Left ventricle myocardium inferior (tissue), 1 donor: Measurements from ENCODE around the gene SPRR3. TPM values are rescaled to one million over a fixed set of nuclear protein-coding genes. Genes with fewer than 3 reads are reported as not detected.

ENCODE experiments used
- DNase-seq: peaks from one replicate; pipeline ENCODE4 v3.0.0-alpha.2; 2020
- H3K27ac ChIP-seq: fragments of 200-600 bp; replicated peaks from 2 replicates; pipeline ENCODE4 v1.8.0; 2021
- H3K27me3 ChIP-seq: fragments of 200-600 bp; 2 replicates; pipeline ENCODE4 v1.8.0; 2021; ENCODE audit warnings: low read depth
- H3K36me3 ChIP-seq: fragments of 200-600 bp; 2 replicates; pipeline ENCODE4 v1.8.0; 2021
- H3K4me1 ChIP-seq: fragments of 200-600 bp; 2 replicates; pipeline ENCODE4 v1.8.0; 2021
- H3K4me3 ChIP-seq: fragments of 200-600 bp; 2 replicates; pipeline ENCODE4 v1.8.0; 2021; ENCODE audit warnings: mild to moderate bottlenecking, moderate library complexity
- H3K9me3 ChIP-seq: fragments of 200-600 bp; replicated peaks from 2 replicates; pipeline ENCODE4 v1.8.0; 2021
- intact Hi-C: fragments of 100-400 bp; cut with micrococcal nuclease; formaldehyde crosslinking; loops from one replicate; pipeline ENCODE4 v1.11.0; 2022
- total RNA-seq: library from RNA; stranded (reverse); fragmentation: NEBNext Ultra II Directional; extraction: Animal tissue kit (Norgen Biotek cat#: 25700); gene quantifications from one replicate; pipeline ENCODE4 v1.2.1, GENCODE V29; 2021
- TF ChIP-seq, protein P1 (sequence below): fragments of 200-600 bp; IDR thresholded peaks from 2 replicates; pipeline ENCODE4 v1.8.0; 2021; ENCODE audit warnings: antibody characterized with exemption, mild to moderate bottlenecking, borderline replicate concordance
- donor health status: DM: no; HTN: yes; CAD: no; lungs with severe emphysema.

Gene SPRR3
- total RNA-seq, 1 donor from 2014 or later, result not detected

DNA sequence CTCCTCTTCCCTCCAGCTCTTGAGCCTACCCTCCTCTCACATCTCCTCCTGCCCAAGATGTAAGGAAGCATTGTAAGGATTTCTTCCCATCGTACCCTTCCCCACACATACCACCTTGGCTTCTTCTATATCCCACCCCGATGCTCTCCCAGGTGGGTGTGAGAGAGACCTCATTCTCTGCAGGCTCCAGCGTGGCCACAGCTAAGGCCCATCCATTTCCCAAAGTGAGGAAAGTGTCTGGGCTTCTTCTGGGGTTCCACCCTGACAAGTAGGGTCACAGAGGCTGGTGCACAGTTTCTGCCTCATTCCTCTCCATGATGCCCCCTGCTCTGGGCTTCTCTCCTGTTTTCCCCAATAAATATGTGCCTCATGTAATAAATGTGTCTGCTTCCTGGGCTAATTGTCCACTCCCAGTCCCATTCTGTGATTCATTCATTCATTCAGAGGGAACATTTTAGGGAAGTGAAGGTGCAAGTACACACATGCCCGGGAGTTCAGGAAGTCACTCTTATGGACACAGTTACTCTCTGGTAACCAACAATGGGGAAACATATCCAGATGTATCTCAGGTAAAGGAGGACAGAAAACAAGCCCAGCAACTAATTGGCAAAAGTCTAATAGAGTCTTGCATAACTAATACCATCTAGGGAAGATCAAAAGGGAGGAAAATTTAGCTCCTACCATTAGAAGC, 29.2 kb upstream of the SPRR3 start:
- H3K4me3 ChIP-seq, result no peak overlapping the region
- no peaks in the 10 kb centered on the region for H3K4me1 ChIP-seq
- H3K36me3 ChIP-seq, result no peaks in the 10 kb centered on the region
- no peaks in the 10 kb centered on the region for H3K9me3 ChIP-seq
- TF ChIP-seq, protein P1, sequence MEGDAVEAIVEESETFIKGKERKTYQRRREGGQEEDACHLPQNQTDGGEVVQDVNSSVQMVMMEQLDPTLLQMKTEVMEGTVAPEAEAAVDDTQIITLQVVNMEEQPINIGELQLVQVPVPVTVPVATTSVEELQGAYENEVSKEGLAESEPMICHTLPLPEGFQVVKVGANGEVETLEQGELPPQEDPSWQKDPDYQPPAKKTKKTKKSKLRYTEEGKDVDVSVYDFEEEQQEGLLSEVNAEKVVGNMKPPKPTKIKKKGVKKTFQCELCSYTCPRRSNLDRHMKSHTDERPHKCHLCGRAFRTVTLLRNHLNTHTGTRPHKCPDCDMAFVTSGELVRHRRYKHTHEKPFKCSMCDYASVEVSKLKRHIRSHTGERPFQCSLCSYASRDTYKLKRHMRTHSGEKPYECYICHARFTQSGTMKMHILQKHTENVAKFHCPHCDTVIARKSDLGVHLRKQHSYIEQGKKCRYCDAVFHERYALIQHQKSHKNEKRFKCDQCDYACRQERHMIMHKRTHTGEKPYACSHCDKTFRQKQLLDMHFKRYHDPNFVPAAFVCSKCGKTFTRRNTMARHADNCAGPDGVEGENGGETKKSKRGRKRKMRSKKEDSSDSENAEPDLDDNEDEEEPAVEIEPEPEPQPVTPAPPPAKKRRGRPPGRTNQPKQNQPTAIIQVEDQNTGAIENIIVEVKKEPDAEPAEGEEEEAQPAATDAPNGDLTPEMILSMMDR, result no peak
- H3K27me3 ChIP-seq, result peaks cover 5% of the 10 kb centered on the region
- no peak for DNase-seq
- H3K27ac ChIP-seq, result no peak overlapping the region
- intact Hi-C loops, result no loop called here

DNA sequence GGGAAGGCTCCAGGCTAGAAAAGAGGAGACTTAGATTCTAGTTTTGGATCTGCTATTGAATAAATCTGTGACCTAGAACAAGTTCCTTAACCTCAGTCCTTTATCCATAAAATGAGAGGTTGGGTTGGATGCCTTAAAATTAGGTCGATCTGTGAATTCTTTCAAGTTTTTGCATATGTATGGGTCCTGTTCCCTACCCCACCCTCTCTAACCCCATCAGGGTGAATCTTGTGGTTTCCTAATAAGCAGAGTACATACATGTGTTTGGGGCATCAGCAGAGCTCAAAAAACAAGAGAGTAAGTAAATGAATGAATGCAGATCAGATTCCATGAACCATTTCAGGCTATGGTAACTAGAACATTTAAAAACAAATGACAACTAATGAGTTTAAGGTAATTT, 24.9 kb upstream of the SPRR3 start:
- no peak for DNase-seq
- H3K27me3 ChIP-seq, result peaks cover 8% of the 10 kb centered on the region
- no peaks in the 10 kb centered on the region for H3K36me3 ChIP-seq
- no peak overlapping the region for H3K4me3 ChIP-seq
- TF ChIP-seq, protein P1, result no peak
- H3K4me1 ChIP-seq, result no peaks in the 10 kb centered on the region
- no peak overlapping the region for H3K27ac ChIP-seq
- intact Hi-C loops, result no loop called here
- no peaks in the 10 kb centered on the region for H3K9me3 ChIP-seq

DNA sequence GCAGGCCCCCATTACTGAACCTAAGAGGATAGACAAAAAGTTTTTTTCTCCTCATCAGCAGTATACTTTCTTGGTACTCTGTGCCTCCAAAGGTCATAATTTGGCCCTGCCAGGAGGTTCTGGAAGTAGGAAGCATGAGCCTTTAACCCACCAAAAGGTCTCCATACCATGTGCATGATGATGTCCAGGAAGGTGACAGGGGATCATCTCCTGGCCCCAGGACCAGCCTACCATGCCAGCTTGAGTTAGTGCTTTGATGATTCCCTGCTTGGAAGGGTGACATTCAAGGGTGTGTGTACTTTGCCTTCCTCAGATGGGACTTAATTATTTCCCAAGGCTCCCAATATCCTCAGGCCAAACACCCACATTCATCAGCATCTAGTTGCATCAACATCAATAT, 23.9 kb upstream of the SPRR3 start:
- Histone ChIP-seq H3K9me3 (no peaks in the 10 kb centered on the region), H3K27me3 (peaks cover 15% of the 10 kb centered on the region), H3K4me3 (no peak overlapping the region), H3K27ac (no peak overlapping the region), H3K4me1 (no peaks in the 10 kb centered on the region), H3K36me3 (no peaks in the 10 kb centered on the region)
- intact Hi-C loops, result no loop called here
- TF ChIP-seq, protein P1, result no peak
- no peak for DNase-seq

DNA sequence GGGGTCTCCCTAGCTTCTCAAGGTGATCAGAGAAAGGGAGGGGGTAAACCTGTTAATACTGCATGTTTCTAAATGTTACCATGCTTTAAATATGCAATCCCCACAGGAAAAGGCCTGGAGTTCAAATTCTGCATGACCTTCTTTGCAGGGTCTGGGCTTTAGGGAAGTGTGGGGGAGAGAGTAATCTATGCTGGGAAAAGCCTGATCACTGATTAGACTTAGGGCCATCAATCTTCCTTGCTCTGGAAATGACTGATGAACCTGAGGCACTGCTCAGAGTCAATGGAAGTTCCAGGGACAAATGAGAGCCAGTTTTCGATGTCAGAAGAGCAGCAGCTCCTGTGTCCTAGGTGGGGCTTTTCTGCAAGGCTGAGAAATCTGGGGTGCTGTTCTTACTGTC, 20.9 kb upstream of the SPRR3 start:
- no peaks in the 10 kb centered on the region for H3K36me3 ChIP-seq
- no peak for DNase-seq
- intact Hi-C loops, result no loop called here

DNA sequence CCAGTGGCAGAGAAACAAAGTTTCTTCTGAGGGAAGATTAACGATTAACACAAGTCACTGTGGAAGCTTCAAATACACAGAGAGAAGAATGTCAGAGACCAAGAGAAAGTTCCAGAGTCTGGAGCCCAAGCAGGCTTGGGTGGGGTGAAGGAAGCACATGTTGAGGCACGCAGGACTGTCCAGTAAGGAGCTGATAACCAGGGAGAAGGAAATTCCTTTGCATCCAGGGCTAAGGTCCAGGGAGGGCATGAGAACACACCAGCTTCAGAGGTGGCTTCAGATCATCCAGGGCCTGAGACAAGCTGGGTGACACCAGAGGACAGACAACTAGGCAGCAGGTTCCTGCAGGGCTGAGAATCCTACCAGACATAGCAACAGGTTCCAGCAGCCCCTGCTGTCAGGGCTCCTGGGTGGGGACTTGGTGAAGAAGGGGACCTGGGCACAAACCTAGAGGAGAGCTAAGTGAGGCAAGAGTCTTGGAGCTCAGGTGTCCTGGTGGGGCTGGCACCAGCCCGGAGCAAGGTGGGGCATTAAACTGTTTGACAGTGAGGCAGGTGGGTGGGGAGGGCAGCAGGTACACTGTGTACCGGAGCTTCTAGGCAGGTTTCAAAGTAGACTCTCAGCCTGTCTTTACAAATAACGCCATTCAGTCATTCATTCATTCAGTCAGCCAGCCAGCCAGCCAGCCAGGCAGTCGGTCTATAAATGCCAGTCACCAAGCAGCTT, 20.2 kb upstream of the SPRR3 start:
- no peaks in the 10 kb centered on the region for H3K9me3 ChIP-seq
- H3K36me3 ChIP-seq, result no peaks in the 10 kb centered on the region
- H3K27me3 ChIP-seq, result peaks cover 27% of the 10 kb centered on the region
- no peak overlapping the region for H3K4me3 ChIP-seq
- no peak overlapping the region for H3K27ac ChIP-seq
- intact Hi-C loops, result no loop called here
- no peaks in the 10 kb centered on the region for H3K4me1 ChIP-seq
- DNase-seq, result no peak
- TF ChIP-seq, protein P1, result no peak

More for the DNA sequence above, 20.9 kb upstream of the SPRR3 start:
- peaks cover 27% of the 10 kb centered on the region for H3K27me3 ChIP-seq
- H3K27ac ChIP-seq, result no peak overlapping the region
- H3K9me3 ChIP-seq, result no peaks in the 10 kb centered on the region
- TF ChIP-seq, protein P1, result no peak
- no peaks in the 10 kb centered on the region for H3K4me1 ChIP-seq
- H3K4me3 ChIP-seq, result no peak overlapping the region
